Natural killer cell (primary cell): ENCODE measurements around the gene CCDC9. TPM values are rescaled to one million over a fixed set of nuclear protein-coding genes. Genes with fewer than 3 reads are reported as not detected.
A peak's percentile ranks its signal among the peaks of the same experiment; 100 is the strongest.

ENCODE experiments used
- ATAC-seq, 3 donors: fragments of 150-1000 bp in 2 of 3; fragments of 200-7000 bp in 1 of 3; cut with Tn5 transposase; 1 replicate in 1 of 3; 2 replicates in 2 of 3; pipeline ENCODE4 v1.10.0; 2021; ENCODE audit warnings: mild to moderate bottlenecking in 2 of 3, moderate library complexity in 2 of 3
- DNase-seq, 2 donors: peaks; one replicate each; pipeline versions ENCODE4 v3.0.0 to v3.0.0-alpha.2; 2013 to 2021; ENCODE audit warnings: mixed read lengths in 1 of 2
- H3K27ac ChIP-seq: one replicate; pipeline ENCODE4 v1.5.1; 2013; ENCODE audit warnings: mild to moderate bottlenecking, low read length
- H3K27me3 ChIP-seq: one replicate; pipeline ENCODE4 v1.6.1; 2013; ENCODE audit warnings: low read length; ENCODE audit not compliant: control insufficient read depth, insufficient read depth
- H3K36me3 ChIP-seq: one replicate; pipeline ENCODE4 v1.6.1; 2013; ENCODE audit warnings: low read length; ENCODE audit not compliant: control insufficient read depth, insufficient read depth
- H3K4me1 ChIP-seq: one replicate; pipeline ENCODE4 v1.6.1; 2013; ENCODE audit warnings: low read length; ENCODE audit not compliant: control insufficient read depth, insufficient read depth
- H3K4me3 ChIP-seq: one replicate; pipeline ENCODE4 v1.5.1; 2013; ENCODE audit warnings: low read length
- H3K9me3 ChIP-seq: one replicate; pipeline ENCODE4 v1.6.1; 2013; ENCODE audit warnings: low read length; ENCODE audit not compliant: control insufficient read depth, insufficient read depth
- H3K27ac Mint-ChIP-seq, 2 donors: one replicate each; pipeline ENCODE4 v1.8.0; 2022; ENCODE audit warnings: mild to moderate bottlenecking in 2 of 2, mixed read lengths in 2 of 2, moderate library complexity in 1 of 2
- H3K27me3 Mint-ChIP-seq, 2 donors: one replicate each; pipeline ENCODE4 v1.8.0; 2022; ENCODE audit warnings: low read depth in 2 of 2, mixed read lengths in 2 of 2
- H3K36me3 Mint-ChIP-seq: one replicate; pipeline ENCODE4 v1.8.0; 2022; ENCODE audit warnings: mixed read lengths
- H3K4me1 Mint-ChIP-seq, 2 donors: one replicate each; pipeline ENCODE4 v1.8.0; 2022; ENCODE audit warnings: mixed read lengths in 2 of 2
- H3K4me3 Mint-ChIP-seq: one replicate; pipeline ENCODE4 v1.8.0; 2022; ENCODE audit warnings: mild to moderate bottlenecking, moderate library complexity, mixed read lengths
- H3K9me3 Mint-ChIP-seq, 2 donors: one replicate each; pipeline ENCODE4 v1.8.0; 2022; ENCODE audit warnings: mixed read lengths in 2 of 2
- WGBS: methylation state at CpG from one replicate; pipeline ENCODE4 v1.1.7; 2013; ENCODE audit warnings: missing lambda C conversion rate; ENCODE audit not compliant: insufficient coverage; 5-methylcytosine and 5-hydroxymethylcytosine counted together
- intact Hi-C: fragments of 100-400 bp; cut with micrococcal nuclease; formaldehyde crosslinking; loops from one replicate; pipeline ENCODE4 v1.14.2; 2022
- total RNA-seq, 4 donors: library from RNA; stranded (reverse); fragments of 120-200 nt in 1 of 4; gene quantifications; one replicate each; pipeline versions ENCODE4 v1.2.3 to v1.2.4, GENCODE V29; 2013 to 2022
- TF ChIP-seq, protein P1 (sequence below): fragments of 200-600 bp; IDR thresholded peaks from one replicate; pipeline ENCODE4 v1.8.0; 2022; ENCODE audit warnings: antibody characterized with exemption

The CCDC9 gene
- total RNA-seq, 3 donors from 2014 or later (not counting 1 experiment from before 2014, with no cell fraction given): 49.6 to 55.8 (median 55.4) TPM

DNA sequence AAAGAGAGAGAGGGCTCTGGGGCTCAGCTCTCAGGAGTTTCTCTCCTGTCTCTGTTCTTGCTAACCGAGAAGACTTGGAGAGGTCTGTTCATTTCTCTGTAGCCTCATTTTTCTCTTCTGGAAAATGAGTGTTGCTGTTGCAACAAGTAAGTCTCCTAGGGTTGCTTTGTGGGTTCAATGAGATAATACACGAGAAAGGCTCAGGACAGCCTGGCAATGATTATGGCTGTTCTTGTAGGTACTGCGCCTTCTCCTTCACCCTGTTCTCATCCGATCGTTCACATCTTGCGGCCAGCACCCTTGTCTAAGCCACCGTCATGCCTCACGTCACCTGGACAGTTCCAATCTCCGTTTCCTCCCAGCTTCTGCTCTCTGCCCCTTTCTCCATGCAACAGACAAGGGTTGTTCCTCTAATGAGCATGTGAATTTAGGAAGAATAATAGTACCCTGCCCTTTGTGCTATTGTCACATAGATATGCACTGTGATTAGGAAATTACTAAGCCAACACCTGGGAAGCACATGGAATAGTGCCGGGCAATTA is 57.5 kb downstream of the CCDC9 start:
- peaks cover 3% of the 10 kb centered on the region for H3K4me1 ChIP-seq
- Mint-ChIP-seq H3K4me3 (no peak overlapping the region), H3K4me1 (no peaks in the 10 kb centered on the region), H3K27me3 (peaks cover 19% of the 10 kb centered on the region in 2 donors), H3K36me3 (no peaks in the 10 kb centered on the region), H3K9me3 (no peaks in the 10 kb centered on the region), H3K27ac (no peak overlapping the region)
- 89% methylated on average over 9 of the region's 10 CpGs for WGBS
- H3K4me3 ChIP-seq: no peak overlapping the region
- no peak for ATAC-seq
- DNase-seq: no peak
- no peaks in the 10 kb centered on the region for H3K27me3 ChIP-seq
- TF ChIP-seq, protein P1, sequence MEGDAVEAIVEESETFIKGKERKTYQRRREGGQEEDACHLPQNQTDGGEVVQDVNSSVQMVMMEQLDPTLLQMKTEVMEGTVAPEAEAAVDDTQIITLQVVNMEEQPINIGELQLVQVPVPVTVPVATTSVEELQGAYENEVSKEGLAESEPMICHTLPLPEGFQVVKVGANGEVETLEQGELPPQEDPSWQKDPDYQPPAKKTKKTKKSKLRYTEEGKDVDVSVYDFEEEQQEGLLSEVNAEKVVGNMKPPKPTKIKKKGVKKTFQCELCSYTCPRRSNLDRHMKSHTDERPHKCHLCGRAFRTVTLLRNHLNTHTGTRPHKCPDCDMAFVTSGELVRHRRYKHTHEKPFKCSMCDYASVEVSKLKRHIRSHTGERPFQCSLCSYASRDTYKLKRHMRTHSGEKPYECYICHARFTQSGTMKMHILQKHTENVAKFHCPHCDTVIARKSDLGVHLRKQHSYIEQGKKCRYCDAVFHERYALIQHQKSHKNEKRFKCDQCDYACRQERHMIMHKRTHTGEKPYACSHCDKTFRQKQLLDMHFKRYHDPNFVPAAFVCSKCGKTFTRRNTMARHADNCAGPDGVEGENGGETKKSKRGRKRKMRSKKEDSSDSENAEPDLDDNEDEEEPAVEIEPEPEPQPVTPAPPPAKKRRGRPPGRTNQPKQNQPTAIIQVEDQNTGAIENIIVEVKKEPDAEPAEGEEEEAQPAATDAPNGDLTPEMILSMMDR: no peak
- H3K36me3 ChIP-seq: no peaks in the 10 kb centered on the region
- no peak overlapping the region for H3K27ac ChIP-seq
- H3K9me3 ChIP-seq: no peaks in the 10 kb centered on the region
- intact Hi-C loops: no loop called here

DNA sequence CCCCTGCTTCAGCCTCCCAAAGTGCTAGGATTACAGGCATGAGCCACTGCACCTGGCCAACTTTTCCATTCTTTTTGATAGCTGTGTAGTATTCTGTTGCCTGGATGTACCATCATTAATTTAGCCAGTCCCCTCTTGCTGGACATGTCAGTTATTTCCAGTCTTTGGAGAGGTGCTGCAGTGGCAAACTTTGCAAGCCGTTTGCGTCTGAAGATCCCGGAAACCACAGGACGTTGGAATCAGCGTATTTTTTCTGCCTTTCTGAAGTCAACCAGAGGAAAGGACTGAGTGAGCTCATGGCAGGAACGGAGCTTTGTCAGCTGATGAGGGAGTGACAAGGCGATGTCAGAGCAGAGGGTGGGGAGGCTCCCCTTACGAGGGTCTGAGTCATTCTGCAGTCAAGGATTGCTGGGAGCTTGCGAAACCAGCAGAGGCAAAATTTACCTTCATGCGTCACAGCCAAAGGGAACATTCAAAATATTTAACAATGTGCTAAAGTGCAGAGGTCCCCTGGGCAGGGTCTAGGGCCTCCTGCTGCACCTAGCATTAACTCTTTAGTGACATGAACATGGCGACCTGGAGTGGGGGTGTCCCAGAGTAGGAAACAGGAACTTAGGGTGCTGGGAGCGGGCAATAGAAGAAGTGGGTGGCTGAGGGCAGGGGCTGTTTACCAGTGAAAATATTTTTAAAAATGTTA is 58.9 kb downstream of the CCDC9 start:
- Histone ChIP-seq H3K4me1 (no peaks in the 10 kb centered on the region), H3K27me3 (no peaks in the 10 kb centered on the region), H3K9me3 (no peaks in the 10 kb centered on the region), H3K36me3 (no peaks in the 10 kb centered on the region), H3K27ac (no peak overlapping the region), H3K4me3 (no peak overlapping the region)
- no peak overlapping the region for H3K4me3 Mint-ChIP-seq
- WGBS: 47% methylated on average over 12 of the region's 12 CpGs
- TF ChIP-seq, protein P1: no peak
- H3K36me3 Mint-ChIP-seq: no peaks in the 10 kb centered on the region
- intact Hi-C loops: no loop called here
- H3K9me3 Mint-ChIP-seq: no peaks in the 10 kb centered on the region
- peaks cover 11 to 16% of the 10 kb centered on the region in 2 donors for H3K27me3 Mint-ChIP-seq
- ATAC-seq (peak; percentile 53 to 86 (median 56)), DNase-seq (peak in 1 of 2 donors; percentile 25)
- H3K27ac Mint-ChIP-seq: peak overlapping the region in 1 of 2 donors; percentile 58
- H3K4me1 Mint-ChIP-seq: no peaks in the 10 kb centered on the region

DNA sequence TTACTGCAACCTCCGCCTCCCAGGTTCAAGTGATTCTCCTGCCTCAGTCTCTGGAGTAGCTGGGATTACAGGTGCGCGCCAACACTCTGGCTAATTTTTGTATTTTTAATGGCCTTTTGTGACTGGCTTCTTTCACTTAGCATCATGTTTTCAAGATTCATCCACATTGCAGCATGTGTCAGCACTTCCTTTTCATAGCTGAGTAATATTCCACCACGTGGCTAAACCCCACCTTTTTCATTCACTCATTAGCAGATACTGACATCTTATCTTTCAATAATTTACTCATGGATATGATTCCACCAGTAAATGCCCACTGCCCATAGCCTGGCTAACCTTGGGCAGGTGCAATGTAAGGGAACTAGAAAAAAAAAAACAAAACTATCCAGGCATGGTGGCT is 60.2 kb downstream of the CCDC9 start:
- Mint-ChIP-seq H3K36me3 (no peaks in the 10 kb centered on the region), H3K4me1 (no peaks in the 10 kb centered on the region), H3K27me3 (peaks cover 0 to 18% of the 10 kb centered on the region in 2 donors), H3K9me3 (no peaks in the 10 kb centered on the region), H3K4me3 (no peak overlapping the region), H3K27ac (no peak overlapping the region)
- no peaks in the 10 kb centered on the region for H3K36me3 ChIP-seq
- H3K27ac ChIP-seq: no peak overlapping the region
- H3K27me3 ChIP-seq: peaks cover 3% of the 10 kb centered on the region
- 86% methylated on average over 4 of the region's 4 CpGs for WGBS
- TF ChIP-seq, protein P1: no peak
- DNase-seq (no peak), ATAC-seq (no peak)
- intact Hi-C loops: no loop called here
- H3K4me1 ChIP-seq: no peaks in the 10 kb centered on the region
- H3K9me3 ChIP-seq: no peaks in the 10 kb centered on the region
- no peak overlapping the region for H3K4me3 ChIP-seq
